HG03135 (cell line): ENCODE measurements around the gene KLK7.

ENCODE experiments used
- ATAC-seq: cut with Tn5 transposase; IDR thresholded peaks from one replicate; pipeline ENCODE4 v1.9.1; 2021; ENCODE audit warnings: mild to moderate bottlenecking, moderate library complexity; ENCODE audit not compliant: unreplicated experiment

The KLK7 gene

DNA sequence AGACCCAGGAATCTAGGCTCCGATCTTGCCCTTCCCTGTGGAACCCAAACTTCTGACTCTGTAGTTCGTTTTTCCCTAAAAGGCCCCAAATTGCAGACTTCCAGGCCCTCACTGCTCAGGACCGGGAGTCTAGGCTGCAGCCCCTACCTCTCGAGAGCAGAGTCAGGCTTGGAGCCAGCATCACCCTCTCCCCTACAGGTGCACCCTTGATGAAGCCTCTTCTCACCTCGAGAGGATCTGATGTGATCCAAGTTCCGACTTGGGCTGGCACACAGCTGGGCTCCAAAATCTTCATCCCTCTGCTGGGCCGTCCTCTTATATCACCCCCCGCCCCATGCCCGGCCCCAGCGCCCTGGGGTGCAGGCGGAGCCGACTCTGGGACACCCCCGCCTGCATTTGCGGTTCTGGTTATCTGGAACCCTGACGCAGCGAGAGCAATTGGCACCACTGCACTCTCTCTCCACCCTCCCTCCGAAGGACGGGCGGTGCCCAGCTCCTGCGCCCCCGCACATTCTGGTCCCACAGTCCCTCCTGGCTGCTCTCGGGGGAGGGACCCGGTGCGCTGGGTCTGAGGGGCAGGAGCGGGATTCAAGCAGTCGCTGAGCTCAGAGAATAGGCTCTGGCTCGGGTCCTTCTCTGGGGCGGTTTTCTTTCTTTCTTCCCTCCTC, at the start of gene KLK7:
Gene KLK7 (minus strand): TSS at position 293 of the 668 bp plus-strand sequence. CDS start 1,518 bp downstream, outside the sequence.
- ATAC-seq, result no peak

- no peak for ATAC-seq
Measured at GRCh38 chr19:51031880-51032225, 48.1 kb upstream of the KLK7 start.

DNA sequence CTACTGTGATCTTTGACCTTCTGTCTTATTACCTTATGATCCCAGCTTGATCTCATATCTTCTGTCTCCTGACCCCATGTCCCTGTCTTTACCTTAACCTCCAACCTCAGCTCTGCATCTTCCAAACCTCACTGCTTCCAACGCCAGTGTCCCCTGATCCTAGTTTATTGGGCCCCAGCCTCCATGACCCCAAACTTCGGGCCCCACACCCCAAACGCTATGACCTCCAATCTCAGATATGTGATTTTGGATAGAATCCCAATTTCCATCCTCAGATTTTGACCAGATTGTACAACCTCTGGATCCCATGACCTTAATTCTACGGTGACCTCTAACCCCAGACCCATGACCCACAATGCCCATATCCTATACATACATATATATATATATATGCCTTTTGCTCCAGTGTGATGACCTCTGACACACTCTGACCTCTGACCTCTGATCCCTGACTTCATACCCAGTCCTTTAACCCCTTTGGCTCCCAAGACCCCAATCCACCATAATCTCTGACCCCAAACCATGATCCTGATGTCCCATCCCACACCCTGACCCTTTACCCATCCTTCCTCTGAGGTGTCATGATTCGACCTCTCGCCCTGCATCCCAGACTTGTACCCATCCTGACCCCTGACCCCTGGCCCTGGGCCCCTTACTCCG, 47.6 kb upstream of the KLK7 start:
- no peak for ATAC-seq

DNA sequence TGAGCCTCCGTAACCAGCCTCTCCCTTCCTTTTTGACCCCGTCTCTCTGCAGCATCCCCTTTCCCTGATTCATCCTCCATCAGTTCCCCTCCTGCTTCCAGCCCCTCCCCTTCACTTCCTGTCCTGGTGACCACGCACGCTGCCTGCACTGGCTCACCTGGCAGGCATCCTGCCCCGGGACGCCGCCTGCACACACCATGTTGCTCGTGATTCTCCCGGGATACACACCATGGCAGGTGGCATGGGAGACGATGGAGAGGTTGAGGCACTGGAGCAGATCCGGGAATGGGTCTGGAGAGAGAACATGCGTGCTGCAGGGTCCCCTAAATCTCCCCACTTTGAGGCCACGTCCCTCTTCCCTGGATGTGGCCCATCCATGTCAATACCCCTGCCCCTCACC, 46.9 kb upstream of the KLK7 start:
- no peak for ATAC-seq

DNA sequence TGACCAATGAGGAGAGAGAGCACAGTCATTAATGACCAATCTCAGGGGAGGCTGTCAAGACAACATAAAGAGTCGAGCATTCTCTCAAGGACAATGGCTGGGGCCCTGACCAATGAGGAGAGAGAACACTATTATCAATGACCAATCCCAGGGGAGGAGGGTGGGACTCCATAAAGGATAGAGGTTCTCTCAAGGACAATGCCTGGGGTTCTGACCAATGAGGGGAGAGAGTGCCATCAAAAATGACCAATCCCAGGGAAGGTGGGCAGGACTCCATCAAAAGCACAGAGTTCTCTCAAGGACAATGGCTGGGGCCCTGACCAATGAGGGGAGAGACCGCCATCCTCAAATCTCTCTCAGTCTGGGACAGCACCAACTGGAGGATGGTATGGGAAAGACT, 46.0 kb upstream of the KLK7 start:
- ATAC-seq, result no peak

DNA sequence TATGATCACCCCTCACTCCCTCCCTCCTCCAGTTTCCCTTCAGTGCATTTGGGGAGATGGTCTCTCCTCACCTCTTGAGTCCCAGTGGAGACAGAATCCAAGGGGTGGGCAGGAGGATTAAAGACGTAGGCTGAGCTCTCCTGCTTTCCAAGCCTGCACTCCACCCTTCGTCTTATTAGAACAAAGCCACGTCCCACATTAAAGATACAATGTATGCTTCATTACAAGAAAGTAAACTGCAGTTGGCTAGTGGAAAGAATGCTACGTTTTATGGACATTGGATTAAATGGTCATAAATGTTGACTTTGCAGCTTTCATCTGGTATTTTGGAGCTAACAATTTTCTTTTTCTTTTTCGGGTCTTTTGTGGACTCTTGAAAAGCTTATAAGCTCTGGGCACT, 44.2 kb upstream of the KLK7 start:
- no peak for ATAC-seq

- ATAC-seq, result no peak
Measured at GRCh38 chr19:51027126-51027806, 43.5 kb upstream of the KLK7 start.

DNA sequence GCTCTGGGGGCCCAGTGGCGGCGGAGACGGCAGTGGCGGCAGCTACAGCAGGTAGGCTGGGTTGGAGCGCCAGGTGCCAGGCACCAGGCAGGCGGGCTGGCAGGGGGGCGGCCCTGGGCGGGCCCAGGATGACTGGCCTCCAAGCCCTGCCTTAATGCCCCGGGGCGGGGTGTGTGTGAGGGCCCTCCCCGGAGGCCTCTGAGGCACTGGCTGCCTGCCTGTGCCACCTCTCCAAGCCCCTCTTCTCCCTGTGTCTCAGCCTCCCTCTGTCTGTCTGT, 42.8 kb upstream of the KLK7 start, which contains the start of gene KLK11:
Gene KLK11 (minus strand): TSS at position 63 of the 278 bp plus-strand sequence. CDS start 985 bp downstream, outside the sequence.
- no peak for ATAC-seq

- no peak for ATAC-seq
Measured at GRCh38 chr19:51025809-51026553, 42.3 kb upstream of the KLK7 start.

DNA sequence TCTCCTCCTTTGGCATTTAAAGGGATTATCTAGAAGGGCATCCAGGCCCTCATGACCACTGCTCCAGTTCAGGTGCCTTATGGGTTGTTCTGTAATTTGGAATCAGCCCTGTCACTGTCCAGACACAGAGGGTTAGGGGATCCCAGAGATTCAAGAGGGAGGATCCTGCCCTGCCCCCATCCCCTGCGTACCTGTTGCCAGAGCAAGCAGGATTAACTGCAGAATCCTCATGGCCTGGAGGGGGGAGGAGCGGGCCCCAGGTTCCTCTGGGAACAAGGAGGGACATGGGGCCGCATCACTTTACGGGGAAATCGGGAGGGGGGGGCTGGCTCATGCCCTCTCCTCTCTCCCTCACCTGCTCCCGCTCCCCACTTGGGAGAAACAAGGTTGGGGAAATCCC, 41.7 kb upstream of the KLK7 start:
- no peak for ATAC-seq

DNA sequence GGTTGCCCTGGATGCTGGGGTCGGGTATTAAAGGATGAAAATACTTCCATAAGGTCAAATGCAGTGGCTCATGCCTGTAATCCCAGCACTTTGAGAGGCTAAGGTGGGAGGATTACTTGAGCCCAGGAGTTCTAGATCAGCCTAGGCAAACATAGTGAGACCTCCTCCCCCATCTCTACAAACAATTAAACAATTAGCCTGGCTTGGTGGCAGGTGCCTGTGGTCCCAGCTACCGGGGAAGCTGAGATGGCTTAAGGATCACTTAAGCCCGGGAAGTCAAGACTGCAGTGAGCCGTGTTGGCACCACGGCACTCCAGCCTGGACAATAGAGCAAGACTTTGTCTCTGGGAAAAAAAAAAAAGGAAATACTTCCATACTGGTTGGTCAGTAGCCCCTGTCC, 41.2 kb upstream of the KLK7 start:
- ATAC-seq, result no peak

DNA sequence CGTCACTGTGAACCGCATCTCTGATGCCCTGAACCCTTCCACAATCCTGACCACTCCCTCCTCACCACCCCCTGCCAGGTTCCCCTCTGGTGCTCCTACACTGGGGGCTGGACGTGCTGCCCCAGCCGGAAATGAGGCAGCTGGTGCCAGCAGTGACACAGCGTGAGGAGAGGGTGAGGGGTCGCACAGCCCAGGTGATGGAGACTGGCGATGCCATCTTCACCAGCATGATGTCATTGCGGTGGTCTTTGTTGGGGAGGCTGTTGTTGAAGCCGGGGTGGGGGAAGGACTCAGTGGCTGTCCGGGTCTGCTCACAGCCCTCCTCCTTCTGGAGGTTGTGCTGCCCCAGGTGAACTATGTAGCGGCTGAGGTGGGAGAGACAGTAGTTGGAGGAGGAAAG, 40.2 kb upstream of the KLK7 start:
- no peak for ATAC-seq

DNA sequence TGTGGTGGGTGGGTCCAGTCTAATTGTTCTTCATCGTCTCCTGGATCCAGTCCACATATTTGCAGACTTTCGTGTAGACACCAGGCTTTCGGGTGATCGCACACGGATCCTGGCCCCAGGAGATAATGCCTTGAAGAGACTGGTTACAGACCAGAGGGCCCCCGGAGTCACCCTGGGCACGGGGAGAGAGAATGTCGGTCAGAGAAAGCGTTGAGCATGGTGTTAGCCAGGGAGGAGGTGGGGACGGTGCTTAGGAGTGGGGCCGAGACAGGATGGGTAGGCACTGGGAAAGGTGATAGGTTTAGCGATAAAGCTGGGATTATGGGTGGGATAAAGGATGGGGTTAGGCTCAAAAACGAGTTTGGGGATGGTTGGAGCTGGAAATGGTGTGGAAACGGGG, 38.8 kb upstream of the KLK7 start:
- ATAC-seq, result no peak

- no peak for ATAC-seq
Measured at GRCh38 chr19:51020988-51021651, 37.4 kb upstream of the KLK7 start.

DNA sequence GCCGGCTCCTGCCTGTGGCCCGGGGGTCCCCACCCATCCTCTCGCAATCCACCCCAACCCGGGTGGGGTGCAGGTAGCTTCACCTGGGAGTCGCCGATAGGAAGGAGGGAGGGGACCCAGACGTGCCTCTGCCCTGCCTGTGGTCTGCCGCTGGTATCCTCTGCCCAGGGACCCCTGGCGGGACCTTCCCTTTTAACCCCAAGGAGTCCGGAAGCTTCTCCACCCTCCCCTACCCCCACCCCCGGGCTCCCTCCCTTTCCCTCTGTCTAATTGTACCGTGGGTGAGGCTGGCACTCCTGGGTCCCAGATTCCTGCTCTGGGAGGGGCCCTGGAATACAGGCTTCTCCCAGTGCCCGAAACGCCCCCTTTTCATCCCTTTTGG, 35.8 kb upstream of the KLK7 start, which contains the start of gene KLK10:
Gene KLK10 (minus strand): TSS at position 166 of the 382 bp plus-strand sequence. CDS start 579 bp downstream, outside the sequence.
- ATAC-seq, result no peak

- no peak for ATAC-seq
Measured at GRCh38 chr19:51018745-51019543, 35.2 kb upstream of the KLK7 start.

- ATAC-seq, result no peak
Measured at GRCh38 chr19:51016798-51017683, 33.3 kb upstream of the KLK7 start.

- no peak for ATAC-seq
Measured at GRCh38 chr19:51015691-51016267, 32.1 kb upstream of the KLK7 start.

- ATAC-seq, result no peak
Measured at GRCh38 chr19:51014242-51014641, 30.5 kb upstream of the KLK7 start.
